Activated CD4-positive, alpha-beta T cell treated with anti-CD3 and anti-CD28 coated beads, Interleukin-2, amount 50 U/mL, for 24 hours (primary cell): ENCODE results near the gene GIT2.
A peak's percentile ranks its signal among the peaks of the same experiment; 100 is the strongest.
"Not testable (repeated sequence)": the region's sequence is repeated elsewhere in the genome, so short reads cannot be mapped to it uniquely, and the experiment has no call there.

ENCODE experiments used
- DNase-seq, 2 donors: peaks; one replicate each; pipeline ENCODE4 v3.0.0-alpha.2; 2020; ENCODE audit warnings: low read depth in 1 of 2, low spot score in 1 of 2

GIT2 gene, protein sequence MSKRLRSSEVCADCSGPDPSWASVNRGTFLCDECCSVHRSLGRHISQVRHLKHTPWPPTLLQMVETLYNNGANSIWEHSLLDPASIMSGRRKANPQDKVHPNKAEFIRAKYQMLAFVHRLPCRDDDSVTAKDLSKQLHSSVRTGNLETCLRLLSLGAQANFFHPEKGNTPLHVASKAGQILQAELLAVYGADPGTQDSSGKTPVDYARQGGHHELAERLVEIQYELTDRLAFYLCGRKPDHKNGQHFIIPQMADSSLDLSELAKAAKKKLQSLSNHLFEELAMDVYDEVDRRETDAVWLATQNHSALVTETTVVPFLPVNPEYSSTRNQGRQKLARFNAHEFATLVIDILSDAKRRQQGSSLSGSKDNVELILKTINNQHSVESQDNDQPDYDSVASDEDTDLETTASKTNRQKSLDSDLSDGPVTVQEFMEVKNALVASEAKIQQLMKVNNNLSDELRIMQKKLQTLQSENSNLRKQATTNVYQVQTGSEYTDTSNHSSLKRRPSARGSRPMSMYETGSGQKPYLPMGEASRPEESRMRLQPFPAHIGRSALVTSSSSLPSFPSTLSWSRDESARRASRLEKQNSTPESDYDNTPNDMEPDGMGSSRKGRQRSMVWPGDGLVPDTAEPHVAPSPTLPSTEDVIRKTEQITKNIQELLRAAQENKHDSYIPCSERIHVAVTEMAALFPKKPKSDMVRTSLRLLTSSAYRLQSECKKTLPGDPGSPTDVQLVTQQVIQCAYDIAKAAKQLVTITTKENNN

DNA sequence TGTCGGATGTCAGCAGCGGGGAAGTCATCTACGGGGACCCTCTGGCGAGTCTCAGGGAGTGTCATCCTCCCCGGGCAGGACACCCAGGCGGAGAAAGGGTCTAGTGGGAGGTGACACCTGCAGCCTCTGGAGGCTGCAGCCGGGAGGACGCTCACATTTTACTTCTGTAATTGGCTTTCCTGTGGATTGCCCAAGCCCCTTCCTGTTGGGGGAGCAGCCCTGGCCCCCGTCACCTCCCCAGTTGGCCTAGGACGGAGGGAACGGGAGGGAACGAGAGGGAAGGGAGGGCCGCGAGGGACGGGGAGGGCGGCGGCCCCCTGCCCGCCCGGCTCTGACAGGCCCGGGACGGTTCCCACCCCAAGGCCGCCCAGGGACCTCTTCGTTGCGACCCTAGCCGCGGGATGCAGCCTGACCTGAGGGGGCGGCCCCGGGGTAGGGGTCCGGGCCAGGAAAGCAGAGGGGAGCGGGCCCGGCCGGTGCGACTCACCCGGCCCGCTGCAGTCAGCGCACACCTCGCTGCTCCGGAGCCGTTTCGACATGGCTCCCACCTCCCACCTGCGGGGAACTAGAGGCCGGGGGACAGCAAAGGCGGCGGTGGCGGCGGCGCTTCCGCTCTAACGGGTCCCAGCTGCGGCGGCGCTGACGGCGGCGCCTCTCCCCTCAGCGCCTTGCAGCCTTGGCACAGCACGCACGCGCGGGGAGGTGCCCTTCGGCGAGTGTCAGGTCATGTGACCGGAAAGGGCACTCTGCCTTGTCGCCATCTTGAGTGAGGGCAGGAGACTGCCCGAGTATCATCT, at the start of gene GIT2:
GIT2 (minus strand) TSS at position 683 of the 797 bp plus-strand sequence; CDS start at position 539, 144 bp downstream.
- peak; percentile 78 to 94 for DNase-seq

DNA sequence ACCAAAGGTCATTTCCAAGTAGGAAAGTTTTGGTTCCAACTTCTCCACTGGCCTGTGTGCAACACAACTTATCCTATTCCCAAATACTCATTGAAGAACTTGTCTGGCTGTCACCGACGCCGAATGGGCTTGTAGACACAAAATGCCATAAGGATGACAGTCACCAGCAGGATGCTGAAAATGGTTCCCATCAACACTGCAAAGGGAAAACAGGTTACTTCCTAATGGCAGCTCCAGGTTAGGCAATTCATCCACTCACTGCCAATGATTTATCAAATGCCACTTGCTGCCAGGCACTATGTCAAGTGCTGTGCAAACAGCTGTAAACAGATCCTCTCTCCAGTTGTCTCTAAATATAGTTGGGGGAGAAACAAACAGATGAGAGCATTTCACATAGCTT, 46.1 kb upstream of the GIT2 start:
- DNase-seq = no peak

DNA sequence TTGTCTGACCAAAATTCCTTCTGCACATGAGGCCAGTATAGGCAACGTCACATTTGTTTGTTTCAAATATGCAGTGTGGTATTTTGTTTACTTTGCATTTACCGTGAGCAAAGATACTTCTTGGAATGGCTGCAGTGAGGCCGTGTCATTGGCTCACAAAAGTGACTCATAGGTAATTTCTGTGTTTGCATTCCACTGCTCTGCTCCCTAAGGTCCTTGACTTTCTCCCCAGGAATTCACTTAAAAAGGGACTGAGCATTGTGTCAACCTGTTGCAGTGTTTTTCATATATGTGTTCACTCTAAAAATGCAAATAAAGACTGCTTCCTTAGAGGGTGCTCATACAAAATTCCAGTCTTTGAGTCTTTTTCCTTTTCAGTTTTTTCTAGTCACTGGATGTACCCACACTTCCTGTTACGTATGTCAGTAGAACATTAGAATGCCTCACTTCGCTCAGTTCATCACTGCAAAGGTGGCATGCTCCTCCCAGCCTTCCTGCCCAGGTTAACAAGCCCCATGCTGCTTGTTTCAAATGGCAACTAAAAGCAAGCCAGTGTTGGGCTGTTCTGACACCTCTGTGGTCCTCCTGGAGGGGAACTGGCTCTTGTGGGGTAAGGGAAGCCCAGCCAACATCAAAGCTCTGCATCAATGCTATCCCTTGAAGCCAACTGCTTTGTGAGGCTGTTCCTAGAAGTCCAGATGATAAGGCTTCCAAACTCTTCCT, 43.1 kb upstream of the GIT2 start:
- no peak for DNase-seq

DNA sequence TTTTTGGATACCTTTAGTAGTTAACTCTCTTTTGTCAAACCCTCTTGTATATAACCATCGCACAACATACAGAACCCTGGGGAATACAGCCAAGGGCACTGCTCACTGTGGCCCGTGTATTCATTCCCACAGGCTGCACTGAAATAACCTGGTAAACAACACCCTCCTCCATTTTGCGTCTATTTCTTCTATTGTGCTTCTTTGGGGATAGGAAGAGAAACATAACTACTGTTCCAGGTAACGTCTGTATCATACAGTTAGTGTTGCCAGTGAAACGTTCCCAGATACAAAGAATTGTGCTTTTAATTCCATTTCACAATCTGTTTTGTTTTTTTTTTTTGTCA, 42.5 kb upstream of the GIT2 start:
- DNase-seq = no peak

DNA sequence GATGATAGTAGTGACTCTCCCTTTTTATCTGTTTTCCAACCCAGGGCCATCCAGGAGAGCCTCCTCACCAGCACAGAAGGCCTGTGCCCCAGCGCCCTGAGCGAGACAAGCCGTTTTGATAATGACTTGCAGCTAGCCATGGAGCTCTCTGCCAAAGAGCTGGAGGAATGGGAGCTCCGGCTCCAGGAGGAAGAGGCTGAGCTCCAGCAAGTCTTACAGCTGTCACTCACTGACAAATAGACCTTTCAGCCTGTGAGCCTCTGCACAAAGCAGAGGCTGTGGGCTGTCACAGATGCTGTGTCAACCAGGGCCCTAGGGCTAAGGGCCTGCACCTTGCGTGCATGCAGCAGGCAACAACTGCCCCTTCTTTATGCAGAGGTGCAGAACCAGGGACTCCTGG, 41.1 kb upstream of the GIT2 start:
- DNase-seq = no peak

DNA sequence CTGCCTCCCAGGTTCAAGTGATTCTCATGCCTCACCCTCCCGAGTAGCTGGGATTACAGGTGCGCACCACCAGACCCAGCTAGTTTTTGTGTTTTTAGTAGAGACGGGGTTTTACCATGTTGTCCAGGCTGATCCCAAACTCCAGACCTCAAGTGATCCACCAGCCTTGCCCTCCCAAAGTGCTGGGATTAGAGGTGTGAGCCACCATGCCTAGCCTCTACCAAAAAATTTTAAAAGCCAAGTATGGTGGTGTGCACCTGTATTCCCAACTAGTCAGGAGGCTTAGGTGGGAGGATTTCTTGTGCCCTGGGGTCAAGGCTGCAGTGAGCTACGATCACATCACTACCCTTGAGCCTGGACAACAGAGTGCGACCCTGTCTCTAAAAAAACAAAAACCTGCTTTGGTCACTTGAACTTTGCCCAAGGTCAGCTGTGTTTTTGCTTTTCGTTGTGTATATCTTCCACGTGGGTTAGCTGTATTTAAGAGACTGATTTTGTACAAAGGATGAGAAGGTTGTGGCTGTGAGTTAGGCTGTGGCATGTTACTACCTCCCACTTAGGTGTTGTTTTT, 39.5 kb upstream of the GIT2 start:
- DNase-seq = no peak

DNA sequence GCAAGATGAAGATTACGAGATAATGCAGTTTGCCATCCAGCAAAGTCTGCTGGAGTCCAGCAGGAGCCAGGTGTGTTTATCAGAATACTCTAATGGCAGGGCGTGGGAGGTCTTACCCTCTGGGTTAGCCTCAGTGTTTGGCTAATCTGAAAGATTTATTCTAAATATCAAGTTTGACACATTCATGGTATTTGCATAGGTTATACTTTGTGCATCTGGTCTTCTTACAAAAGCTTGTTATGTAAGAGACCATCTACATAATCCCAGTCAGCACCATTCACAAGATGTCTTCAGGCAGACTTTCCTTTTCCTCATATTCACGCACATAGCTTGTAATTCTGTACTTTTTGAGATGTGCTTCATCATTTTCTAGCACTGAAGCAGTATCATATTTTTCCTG, 37.7 kb upstream of the GIT2 start:
- DNase-seq = no peak

DNA sequence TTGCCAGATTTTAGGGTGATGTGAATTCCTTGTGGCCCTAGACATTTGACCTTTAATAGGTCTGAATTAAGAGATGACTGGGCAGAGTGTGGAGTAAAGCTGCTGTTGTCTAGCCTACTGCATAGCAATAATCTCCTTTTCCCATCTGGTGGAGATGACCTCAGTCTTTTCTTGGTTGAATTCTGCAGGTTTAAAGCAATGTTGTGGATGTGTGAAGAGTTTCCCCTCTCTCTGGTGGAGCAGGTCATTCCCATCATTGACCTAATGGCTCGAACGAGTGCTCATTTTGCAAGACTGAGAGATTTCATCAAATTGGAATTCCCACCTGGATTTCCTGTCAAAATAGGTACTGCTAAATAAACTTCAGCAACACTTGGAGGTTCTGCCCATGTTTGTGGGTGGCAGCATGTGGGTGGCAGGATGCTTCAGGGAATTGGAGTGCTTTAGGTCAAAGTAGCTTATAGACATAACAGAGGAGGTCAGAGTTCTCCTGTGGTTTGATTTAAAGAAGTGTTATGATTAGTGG, 33.2 kb upstream of the GIT2 start:
- no peak for DNase-seq

DNA sequence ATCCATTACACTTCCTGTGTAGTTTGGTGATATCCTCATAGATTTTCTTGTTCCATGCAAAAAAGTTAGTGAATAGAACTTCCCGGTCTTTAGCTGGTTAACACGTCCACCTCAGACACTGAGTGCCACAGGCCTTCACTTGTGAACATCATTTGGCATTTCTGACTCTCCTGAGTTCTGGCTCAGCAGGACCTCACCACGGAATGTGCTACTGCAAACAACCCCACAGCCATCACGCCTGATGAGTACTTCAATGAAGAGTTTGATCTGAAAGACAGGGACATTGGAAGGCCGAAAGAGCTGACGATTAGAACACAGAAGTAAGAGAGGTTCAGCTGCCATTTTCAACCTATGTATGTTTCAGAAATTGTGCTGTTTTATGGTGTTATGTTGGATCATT, 32.2 kb upstream of the GIT2 start:
- DNase-seq = no peak

DNA sequence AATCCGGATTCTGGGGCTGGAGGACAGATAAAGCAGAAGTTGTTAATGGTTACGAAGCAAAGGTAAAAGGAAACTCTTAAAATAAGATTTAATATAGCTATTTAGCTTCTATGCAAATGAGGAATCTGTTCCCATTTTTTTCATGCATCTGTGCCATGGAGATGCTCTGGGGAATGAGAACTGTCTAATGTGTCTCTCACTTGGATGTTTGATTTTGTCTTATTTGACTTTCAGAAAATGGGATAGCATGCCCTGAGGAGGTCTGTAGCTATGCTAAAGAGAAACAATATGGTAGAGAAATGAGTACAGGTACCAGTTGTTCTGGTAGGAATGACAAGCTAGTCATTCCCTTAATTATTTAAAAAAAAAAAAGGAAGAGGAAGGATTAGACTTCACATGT, 27.9 kb upstream of the GIT2 start:
- DNase-seq = no peak

DNA sequence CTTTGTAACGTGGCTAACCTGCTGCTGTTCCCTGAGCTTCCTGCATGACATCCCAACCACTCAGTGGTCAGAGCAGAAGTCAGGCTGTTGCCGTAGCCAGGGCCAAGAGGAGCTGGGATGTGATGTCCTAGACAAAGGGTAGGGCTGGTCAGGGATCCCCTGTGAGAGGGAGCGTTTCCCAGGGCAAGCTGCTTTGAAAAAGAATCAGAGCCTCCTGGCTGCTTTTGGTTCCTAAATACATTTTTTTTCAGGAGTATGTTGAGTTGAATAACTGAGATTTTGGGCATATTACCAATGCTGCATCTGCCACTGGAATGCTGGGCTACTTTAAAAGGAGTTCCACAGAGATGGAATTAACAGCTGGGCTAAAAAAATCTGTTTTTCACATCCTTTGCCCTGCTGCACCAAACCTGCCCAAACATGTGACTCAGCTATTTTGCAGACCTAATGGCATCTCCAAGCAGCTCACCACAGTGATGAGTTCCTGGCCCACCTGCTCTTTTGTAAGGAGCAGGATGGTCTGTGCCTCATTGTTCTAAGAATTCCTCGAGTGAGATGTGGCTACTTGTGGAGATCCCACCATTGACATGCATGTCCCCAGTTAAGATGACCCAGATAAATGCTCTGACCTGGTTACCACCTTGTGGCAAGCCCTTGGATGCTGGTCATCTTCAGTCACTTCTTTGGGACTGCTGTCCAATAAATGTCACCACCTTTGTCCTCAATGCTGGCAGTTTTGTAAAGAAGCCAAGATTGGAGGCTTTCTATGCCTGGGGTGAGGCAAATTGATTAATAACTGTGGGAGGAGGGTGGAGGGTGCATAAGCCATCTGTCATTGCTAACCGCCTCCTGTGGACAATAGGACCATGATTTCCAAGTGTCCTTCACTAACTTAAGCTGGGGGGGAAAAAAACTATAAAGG, 27.2 kb upstream of the GIT2 start:
- DNase-seq = no peak

DNA sequence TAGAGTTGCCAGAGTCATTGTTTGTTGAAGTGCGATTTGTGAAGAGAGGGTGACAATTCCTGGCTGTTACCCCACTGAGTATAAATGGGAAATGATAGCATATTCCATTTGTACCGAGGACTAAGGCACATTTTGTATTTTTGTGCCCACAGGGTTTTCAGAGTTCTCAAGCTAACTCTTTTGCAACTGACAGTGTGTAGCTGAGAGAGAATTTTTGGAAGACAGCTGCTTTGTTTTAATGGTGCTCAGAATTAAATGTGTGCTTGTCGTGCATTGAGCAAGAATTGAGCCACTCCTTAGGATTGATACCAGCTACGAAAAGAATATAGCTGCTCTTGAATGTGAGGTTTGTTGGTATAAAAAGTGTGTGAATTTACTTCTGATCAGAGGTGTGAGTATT, 24.8 kb upstream of the GIT2 start:
- no peak for DNase-seq

DNA sequence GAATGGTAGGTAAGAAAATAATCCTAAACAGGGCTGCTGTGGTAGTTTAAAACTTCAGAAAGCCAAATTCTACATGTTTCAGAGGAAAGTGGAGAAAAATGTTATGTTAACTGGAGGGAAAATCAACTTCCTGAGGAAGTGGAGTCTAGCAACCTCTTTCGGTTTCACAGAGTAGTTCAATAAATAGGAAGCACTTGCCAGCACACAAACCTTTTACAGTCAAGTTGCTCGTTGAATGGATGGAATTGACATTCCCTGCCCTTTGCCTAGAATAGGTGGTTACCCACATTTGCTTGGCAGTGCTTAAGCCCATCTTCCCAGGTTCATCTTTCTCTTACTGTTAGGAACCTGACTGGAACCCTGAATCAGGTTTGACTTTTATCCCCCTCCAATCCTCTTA, 19.0 kb upstream of the GIT2 start:
- no peak for DNase-seq

DNA sequence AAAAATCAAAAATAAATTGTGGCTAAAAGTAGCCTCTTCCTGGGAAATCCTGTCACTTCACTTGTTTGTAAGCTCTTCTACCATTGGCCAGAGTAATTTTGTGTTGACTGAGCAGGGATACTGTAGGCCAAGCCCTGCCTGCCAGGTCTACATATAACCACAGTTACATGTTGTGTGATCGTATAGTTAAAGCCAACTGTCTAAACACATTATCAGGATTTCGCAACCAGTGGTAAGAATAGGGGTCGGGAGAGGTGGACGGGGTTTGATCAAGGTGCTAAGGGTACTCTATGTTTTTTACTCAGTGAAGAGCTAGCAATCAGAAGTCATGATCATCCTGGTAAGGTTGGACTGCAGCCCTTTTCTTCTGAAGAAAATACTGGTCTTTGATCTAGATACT, 16.5 kb upstream of the GIT2 start:
- DNase-seq = no peak

DNA sequence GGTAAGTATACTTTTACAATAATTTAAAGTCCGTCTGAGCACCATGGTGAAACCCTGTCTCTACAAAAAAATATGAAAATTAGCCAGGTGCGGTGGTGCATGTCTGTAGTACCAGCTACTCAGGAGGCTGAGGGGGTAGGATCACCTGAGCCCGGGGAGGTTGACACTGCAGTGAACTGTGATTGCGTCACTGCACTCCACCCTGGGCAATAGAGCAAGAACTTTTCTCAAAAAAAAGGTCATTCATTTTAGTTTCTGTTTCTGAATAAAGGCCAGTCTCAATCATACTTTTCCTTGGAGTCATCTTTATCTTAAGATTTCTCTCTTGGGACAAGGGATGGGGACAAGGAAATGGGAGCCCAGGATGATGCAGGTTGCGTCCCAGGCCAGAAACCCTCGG, 16.0 kb upstream of the GIT2 start:
- no peak for DNase-seq

DNA sequence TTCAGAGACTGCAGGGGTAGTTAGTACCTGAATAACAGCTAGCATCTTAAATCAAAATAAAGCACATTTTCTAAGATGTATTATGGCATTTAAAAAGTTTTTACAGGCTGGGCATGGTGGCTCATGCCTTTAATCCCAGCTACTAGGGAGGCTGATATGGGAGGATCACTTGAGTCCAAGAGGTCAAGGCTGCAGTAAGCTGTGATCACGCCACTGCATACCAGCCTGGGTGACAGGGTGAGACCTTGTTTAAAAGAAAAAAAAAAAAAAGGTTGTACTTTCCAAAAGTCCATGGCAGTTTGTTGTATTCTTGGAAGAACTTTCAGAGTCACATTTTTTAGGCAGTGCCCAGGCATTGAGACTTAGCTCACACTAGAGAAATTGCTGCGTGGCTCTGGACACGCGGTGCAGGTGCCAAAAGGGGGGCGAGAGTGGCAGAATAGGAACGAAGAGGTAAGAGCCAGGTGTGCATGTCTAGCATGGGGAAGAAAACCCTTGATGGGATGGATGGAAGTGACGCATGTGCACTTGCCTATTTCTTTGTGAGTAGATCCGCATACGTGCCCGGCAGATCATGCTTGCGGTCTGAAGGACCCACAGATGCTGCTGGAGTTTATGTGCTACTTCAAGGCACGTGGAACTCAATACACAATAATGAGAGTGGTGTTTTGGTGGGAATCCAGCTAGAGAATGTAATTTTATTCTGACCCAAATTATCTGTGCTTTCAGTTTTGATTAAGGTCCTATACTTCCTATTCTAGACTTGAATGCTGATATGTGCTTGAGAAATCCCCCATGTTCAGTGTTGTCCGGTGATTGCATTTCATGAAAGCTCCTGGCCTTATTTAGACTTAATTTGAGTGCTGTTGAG, 14.9 kb upstream of the GIT2 start:
- DNase-seq = no peak

DNA sequence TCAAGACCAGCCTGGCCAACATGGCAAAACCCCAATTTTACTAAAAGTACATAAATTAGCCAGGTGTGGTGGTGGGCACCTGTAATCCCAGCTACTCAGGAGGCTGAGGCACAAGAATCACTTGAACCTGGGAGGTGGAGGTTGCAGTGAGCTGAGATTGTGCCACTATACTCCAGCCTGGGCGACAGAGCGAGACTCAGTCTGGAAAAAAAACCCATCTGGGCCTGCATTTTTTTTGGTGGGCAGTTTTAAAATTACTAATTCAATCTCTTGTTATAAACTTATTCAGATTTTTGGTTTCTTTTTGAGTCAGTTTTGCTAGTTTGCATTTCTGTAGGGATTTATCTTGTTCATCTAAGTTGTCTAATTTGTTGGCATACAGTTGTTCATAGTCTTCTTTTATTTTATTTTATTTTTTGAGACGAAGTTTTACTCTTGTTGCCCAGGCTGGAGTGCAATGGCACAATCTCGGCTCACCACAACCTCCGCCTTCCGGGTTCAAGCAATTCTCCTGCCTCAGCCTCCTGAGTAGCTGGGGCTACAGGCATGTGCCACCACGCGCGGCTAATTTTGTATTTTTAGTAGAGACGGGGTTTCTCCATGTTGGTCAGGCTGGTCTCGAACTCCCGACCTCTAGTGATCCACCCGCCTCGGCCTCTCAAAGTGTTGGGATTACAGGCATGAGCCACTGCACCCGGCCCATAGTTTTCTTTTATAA, 12.7 kb upstream of the GIT2 start:
- DNase-seq = not testable (repeated sequence)

DNA sequence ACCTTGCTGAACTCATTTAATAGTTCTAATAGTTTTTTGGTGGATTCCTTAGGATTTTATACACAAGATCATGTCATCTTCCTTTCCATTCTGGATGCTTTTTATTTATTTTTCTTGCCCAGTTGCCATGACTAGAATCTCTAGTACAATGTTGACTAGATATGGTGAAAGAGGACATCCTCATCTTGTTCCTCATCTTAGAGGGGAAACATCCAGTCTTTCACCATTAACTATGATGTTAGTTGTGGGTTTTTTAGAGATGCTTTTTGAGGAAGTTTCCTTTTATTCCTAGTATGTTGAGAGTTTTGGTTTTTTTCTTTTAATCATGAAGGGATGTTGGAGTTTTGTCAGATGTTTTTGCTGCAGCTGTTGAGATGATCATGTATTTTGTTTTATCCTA, 11.7 kb upstream of the GIT2 start:
- no peak for DNase-seq
